ENCODE results near the gene PROK1. TPM values are rescaled to one million over a fixed set of nuclear protein-coding genes. Genes with fewer than 3 reads are reported as not detected.
A peak's percentile ranks its signal among the peaks of the same experiment; 100 is the strongest.

The PROK1 gene
- total RNA-seq, 2 donors from 2014 or later, result 0.20 TPM; not detected in 1

DNA sequence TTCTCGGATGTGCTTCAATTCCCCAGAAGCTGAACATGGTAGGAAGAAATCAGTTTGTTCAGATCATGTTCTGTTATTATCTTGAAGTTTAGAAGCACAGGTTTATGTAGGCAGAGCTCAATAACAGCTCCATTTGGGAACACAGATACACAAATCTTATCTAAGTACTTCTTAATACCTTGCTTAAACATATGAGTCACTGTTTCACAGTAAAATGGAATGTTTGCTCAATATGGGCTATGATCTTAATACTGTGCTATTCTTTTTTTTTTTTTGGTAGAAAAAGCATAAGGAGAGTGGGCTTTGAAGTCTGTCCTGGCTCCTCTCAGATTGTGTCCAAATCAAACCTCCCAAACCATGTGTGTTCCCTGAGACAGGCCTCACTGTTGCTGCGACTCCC, 13.4 kb downstream of the PROK1 start:
- Histone ChIP-seq H3K4me1 (ENCODE audit: control insufficient read depth, insufficient read depth, low read length) (peaks cover 15% of the 10 kb centered on the region), H3K9ac (ENCODE audit: extremely low read depth, low read length, poor library complexity, severe bottlenecking) (no peak overlapping the region), H3K27me3 (ENCODE audit: control insufficient read depth, insufficient read depth, low read length, poor library complexity, severe bottlenecking) (no peaks in the 10 kb centered on the region), H3K36me3 (ENCODE audit: control insufficient read depth, insufficient read depth, low read length) (no peaks in the 10 kb centered on the region), H3K4me3 (ENCODE audit: low read length) (no peak overlapping the region), H3K27ac (ENCODE audit: low read depth, low read length) (no peak overlapping the region), H3K9me3 (ENCODE audit: control insufficient read depth, low read length) (no peaks in the 10 kb centered on the region)
- WGBS, 2 experiments (ENCODE audit: insufficient coverage in 1 of 2, insufficient read length in 1 of 2), result 97 to 100% methylated on average over 2 of the region's 2 CpGs
- DNase-seq, result no peak
- no peaks in the 10 kb centered on the region for H3K27me3 Mint-ChIP-seq (ENCODE audit: insufficient read depth)
- no peaks in the 10 kb centered on the region for H3K4me1 Mint-ChIP-seq
- H3K36me3 Mint-ChIP-seq (ENCODE audit: low read depth), result no peaks in the 10 kb centered on the region
- H3K4me3 Mint-ChIP-seq, result no peak overlapping the region
- H3K27ac Mint-ChIP-seq, result no peak overlapping the region
- no peak for TF ChIP-seq CTCF (conservative IDR thresholded peaks at IDR 0.05)
- H3K9me3 Mint-ChIP-seq, result no peaks in the 10 kb centered on the region

GRCh38 chr1:110465038-110465813, 14.3 kb downstream of the PROK1 start:
- no peak for DNase-seq
- peaks cover 15% of the 10 kb centered on the region for H3K4me1 ChIP-seq (ENCODE audit: control insufficient read depth, insufficient read depth, low read length)
- Mint-ChIP-seq H3K27ac (no peak overlapping the region), H3K4me1 (no peaks in the 10 kb centered on the region), H3K4me3 (no peak overlapping the region), H3K36me3 (ENCODE audit: low read depth) (no peaks in the 10 kb centered on the region), H3K27me3 (ENCODE audit: insufficient read depth) (no peaks in the 10 kb centered on the region), H3K9me3 (no peaks in the 10 kb centered on the region)
- no peaks in the 10 kb centered on the region for H3K27me3 ChIP-seq (ENCODE audit: control insufficient read depth, insufficient read depth, low read length, poor library complexity, severe bottlenecking)
- H3K27ac ChIP-seq (ENCODE audit: low read depth, low read length), result no peak overlapping the region
- WGBS, 2 experiments (ENCODE audit: insufficient coverage in 1 of 2, insufficient read length in 1 of 2), result 87% methylated on average over 3 to 7 of the region's 7 CpGs
- H3K9me3 ChIP-seq (ENCODE audit: control insufficient read depth, low read length), result no peaks in the 10 kb centered on the region
- no peaks in the 10 kb centered on the region for H3K36me3 ChIP-seq (ENCODE audit: control insufficient read depth, insufficient read depth, low read length)
- no peak overlapping the region for H3K9ac ChIP-seq (ENCODE audit: extremely low read depth, low read length, poor library complexity, severe bottlenecking)
- no peak overlapping the region for H3K4me3 ChIP-seq (ENCODE audit: low read length)
- peak; percentile 30 for TF ChIP-seq CTCF (conservative IDR thresholded peaks at IDR 0.05)

DNA sequence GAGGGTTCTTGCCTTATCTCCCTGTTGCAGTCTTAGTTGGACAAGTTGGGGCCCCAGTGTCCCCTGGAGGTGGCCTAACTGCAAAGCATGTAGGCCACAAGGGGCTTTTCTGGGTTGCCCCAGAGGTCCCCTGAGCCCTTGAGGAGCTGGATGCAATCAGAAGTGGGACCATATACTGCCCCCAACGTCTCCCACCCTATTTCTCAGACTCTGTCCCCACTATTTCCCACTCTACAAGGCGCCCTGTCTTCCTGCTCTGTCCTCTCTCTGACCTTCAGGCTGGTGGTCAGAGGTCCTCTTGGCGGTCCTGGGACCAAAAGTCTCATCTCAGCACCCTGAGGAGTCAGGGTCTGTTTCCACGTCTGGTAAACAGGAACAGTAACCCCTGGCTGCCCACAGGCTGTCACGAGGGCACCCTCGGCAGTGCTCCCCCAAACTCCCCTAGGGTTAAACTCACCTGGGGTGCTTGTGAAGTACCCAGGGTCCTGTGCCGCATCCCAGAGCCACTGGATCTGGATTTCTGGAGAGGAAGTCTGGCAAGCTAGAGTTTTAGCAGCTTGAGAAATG, 14.9 kb downstream of the PROK1 start:
- H3K4me3 ChIP-seq (ENCODE audit: low read length), result no peak overlapping the region
- no peak overlapping the region for H3K27ac Mint-ChIP-seq
- H3K27ac ChIP-seq (ENCODE audit: low read depth, low read length), result no peak overlapping the region
- no peaks in the 10 kb centered on the region for H3K27me3 ChIP-seq (ENCODE audit: control insufficient read depth, insufficient read depth, low read length, poor library complexity, severe bottlenecking)
- H3K4me1 Mint-ChIP-seq, result no peaks in the 10 kb centered on the region
- H3K4me3 Mint-ChIP-seq, result no peak overlapping the region
- H3K36me3 ChIP-seq (ENCODE audit: control insufficient read depth, insufficient read depth, low read length), result no peaks in the 10 kb centered on the region
- WGBS, 2 experiments (ENCODE audit: insufficient coverage in 1 of 2, insufficient read length in 1 of 2), result 90 to 98% methylated on average over 5 to 7 of the region's 7 CpGs
- no peak overlapping the region for H3K9ac ChIP-seq (ENCODE audit: extremely low read depth, low read length, poor library complexity, severe bottlenecking)
- no peaks in the 10 kb centered on the region for H3K27me3 Mint-ChIP-seq (ENCODE audit: insufficient read depth)
- no peak for TF ChIP-seq CTCF (conservative IDR thresholded peaks at IDR 0.05)
- H3K36me3 Mint-ChIP-seq (ENCODE audit: low read depth), result no peaks in the 10 kb centered on the region
- no peaks in the 10 kb centered on the region for H3K9me3 Mint-ChIP-seq
- H3K4me1 ChIP-seq (ENCODE audit: control insufficient read depth, insufficient read depth, low read length), result peaks cover 15% of the 10 kb centered on the region
- H3K9me3 ChIP-seq (ENCODE audit: control insufficient read depth, low read length), result no peaks in the 10 kb centered on the region
- DNase-seq, result no peak
